OCI-LY7 (cell line): ENCODE data around the gene SANBR.

Experiments used
- EZH2phosphoT487 ChIP-seq: fragments of 200-600 bp; sonication (generic); IDR thresholded peaks from 2 replicates; pipeline ENCODE4 v1.6.1; 2018; ENCODE audit warnings: low read depth, borderline replicate concordance, mild to moderate bottlenecking, mixed run types, antibody characterized with exemption, low read length, moderate library complexity, mixed read lengths
- TF ChIP-seq, protein P1 (sequence below): fragments of 200-600 bp; sonication (generic); conservative IDR thresholded peaks from 2 replicates; pipeline ENCODE4 v1.5.1; 2014; ENCODE audit warnings: mild to moderate bottlenecking, antibody characterized with exemption, low read length, moderate library complexity, mixed read lengths

DNA sequence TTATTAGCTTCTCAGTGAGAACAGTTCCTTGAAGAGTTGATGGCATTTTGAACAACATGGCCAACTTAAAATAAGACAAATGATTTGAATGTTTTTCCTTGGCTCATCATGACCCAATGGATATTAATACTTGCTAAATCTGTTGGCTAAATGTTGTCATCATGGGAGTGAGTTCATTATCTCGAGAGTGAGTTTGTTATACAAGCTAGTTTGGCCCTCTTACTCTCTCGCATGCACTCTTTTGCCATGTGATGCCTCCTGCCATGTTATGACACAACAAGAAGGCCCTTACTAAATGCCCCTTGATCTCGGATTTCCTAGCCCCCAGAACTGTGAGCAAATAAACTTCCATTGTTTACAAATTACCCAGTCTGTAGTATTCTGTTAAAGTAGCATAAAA, 22.9 kb upstream of the SANBR start:
- TF ChIP-seq, protein P1, sequence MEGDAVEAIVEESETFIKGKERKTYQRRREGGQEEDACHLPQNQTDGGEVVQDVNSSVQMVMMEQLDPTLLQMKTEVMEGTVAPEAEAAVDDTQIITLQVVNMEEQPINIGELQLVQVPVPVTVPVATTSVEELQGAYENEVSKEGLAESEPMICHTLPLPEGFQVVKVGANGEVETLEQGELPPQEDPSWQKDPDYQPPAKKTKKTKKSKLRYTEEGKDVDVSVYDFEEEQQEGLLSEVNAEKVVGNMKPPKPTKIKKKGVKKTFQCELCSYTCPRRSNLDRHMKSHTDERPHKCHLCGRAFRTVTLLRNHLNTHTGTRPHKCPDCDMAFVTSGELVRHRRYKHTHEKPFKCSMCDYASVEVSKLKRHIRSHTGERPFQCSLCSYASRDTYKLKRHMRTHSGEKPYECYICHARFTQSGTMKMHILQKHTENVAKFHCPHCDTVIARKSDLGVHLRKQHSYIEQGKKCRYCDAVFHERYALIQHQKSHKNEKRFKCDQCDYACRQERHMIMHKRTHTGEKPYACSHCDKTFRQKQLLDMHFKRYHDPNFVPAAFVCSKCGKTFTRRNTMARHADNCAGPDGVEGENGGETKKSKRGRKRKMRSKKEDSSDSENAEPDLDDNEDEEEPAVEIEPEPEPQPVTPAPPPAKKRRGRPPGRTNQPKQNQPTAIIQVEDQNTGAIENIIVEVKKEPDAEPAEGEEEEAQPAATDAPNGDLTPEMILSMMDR = no peak
- TF ChIP-seq EZH2phosphoT487 = no peak
